Activated CD4-positive, CD25-positive, alpha-beta regulatory T cell treated with anti-CD3 and anti-CD28 coated beads, Interleukin-2, amount 50 U/mL, for 72 hours (primary cell): ENCODE results near the gene SUPT4H1.

Experiments used
- DNase-seq: peaks from one replicate; pipeline ENCODE4 v3.0.0; 2021

The SUPT4H1 gene

GRCh38 chr17:58338841-58339754 lies 12.9 kb downstream of the SUPT4H1 start:
- DNase-seq = peak; percentile 66

GRCh38 chr17:58338454-58338840 lies 13.6 kb downstream of the SUPT4H1 start:
- no peak for DNase-seq

GRCh38 chr17:58337600-58338453 lies 14.2 kb downstream of the SUPT4H1 start:
- peak; percentile 90 for DNase-seq

- DNase-seq = peak; percentile 55
Observed at GRCh38 chr17:58337210-58337599, 14.8 kb downstream of the SUPT4H1 start.

GRCh38 chr17:58336456-58337209 lies 15.4 kb downstream of the SUPT4H1 start:
- DNase-seq = peak; percentile 41

GRCh38 chr17:58335779-58336455 lies 16.1 kb downstream of the SUPT4H1 start:
- peak; percentile 60 for DNase-seq

- DNase-seq = peak; percentile 42
Observed at GRCh38 chr17:58335061-58335731, 16.8 kb downstream of the SUPT4H1 start.

- no peak for DNase-seq
Observed at GRCh38 chr17:58334661-58335060, 17.3 kb downstream of the SUPT4H1 start.

- no peak for DNase-seq
Observed at GRCh38 chr17:58334256-58334655, 17.7 kb downstream of the SUPT4H1 start.

GRCh38 chr17:58333736-58334207 lies 18.2 kb downstream of the SUPT4H1 start:
- no peak for DNase-seq

GRCh38 chr17:58332778-58333735 lies 18.9 kb downstream of the SUPT4H1 start:
- peak; percentile 50 for DNase-seq

- peak; percentile 87 for DNase-seq
Observed at GRCh38 chr17:58331815-58332777, 19.9 kb downstream of the SUPT4H1 start.

- no peak for DNase-seq
Observed at GRCh38 chr17:58330997-58331814, 20.8 kb downstream of the SUPT4H1 start.

- no peak for DNase-seq
Observed at GRCh38 chr17:58330538-58330996, 21.4 kb downstream of the SUPT4H1 start.

- DNase-seq = no peak
Observed at GRCh38 chr17:58329810-58330537, 22.0 kb downstream of the SUPT4H1 start.

- peak; percentile 69 for DNase-seq
Observed at GRCh38 chr17:58329035-58329809, 22.8 kb downstream of the SUPT4H1 start.
